Heart left ventricle (tissue), 13 donors: ENCODE data around the gene IGFBP3.

Source experiments
- POLR2A ChIP-seq, 2 donors: fragments of 450-650 bp; IDR thresholded peaks; one replicate each; pipeline ENCODE4 v1.6.1; 2017; ENCODE audit warnings: antibody characterized with exemption in 2 of 2, mild to moderate bottlenecking in 2 of 2, moderate library complexity in 2 of 2
- TF ChIP-seq, protein P1 (sequence below), 12 donors: fragments of 200-600 bp; sonication (generic) in 4 of 12; IDR thresholded peaks; one replicate each; pipeline versions ENCODE4 v1.5.0 to v1.8.0; 2018 to 2022; ENCODE audit warnings: antibody characterized with exemption in 12 of 12, mild to moderate bottlenecking in 5 of 12
- donor health status: ischemic (EF 13 %, LVEDD 7.1; RV severe dilation, severe dysfunction).
- donor health status: DM: no; HTN: yes; CAD: no.
- donor health status: DM: no; HTN: no; CAD: no.
- donor health status: ischemic (EF 25% LVEDD 6.9; RV normal size, moderate dysfunction).
- donor health status: ischemic (EF 25% LVEDD 5.7; RV mildly dilated, moderate dysfunction).
- donor health status: ischemic (EF 35%, LVEDD 5.7; RV mildly dilated, moderate dysfunction).
- donor health status: nonischemic (EF 11% LVEDD 7.7; RV severe dilation, severe dysfunction).
- donor health status: DM: yes; HTN: yes; CAD: no.
- donor health status: PGD.
- donor health status: ischemic (EF 29% LVEDD 5.4; RV normal size, mild dysfunction).
- donor health status: nonischemic (EF 23%, LVEDD 6.1; RV moderate dilation, normal function).

DNA sequence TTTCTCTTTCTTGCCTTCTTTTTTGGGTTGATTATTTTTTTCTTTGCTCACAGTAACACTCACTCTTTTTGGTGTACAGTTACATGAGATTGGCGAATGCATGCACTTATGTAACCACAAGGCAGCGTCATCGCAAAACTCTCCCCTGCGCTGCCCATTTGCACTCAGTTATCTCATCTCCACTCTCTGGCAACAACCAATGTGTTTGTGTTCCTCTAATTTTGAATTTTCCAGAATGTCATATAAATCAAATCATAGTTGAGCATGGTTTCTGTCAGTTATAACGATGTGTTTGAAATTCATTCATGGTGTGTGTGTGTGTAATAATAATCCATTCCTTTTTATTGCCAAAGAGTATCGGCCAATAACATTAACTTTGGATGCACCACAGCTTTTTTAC is 23.0 kb upstream of the IGFBP3 start:
- TF ChIP-seq POLR2A (IDR thresholded peaks at IDR 0.05): no peak
- TF ChIP-seq, protein P1, sequence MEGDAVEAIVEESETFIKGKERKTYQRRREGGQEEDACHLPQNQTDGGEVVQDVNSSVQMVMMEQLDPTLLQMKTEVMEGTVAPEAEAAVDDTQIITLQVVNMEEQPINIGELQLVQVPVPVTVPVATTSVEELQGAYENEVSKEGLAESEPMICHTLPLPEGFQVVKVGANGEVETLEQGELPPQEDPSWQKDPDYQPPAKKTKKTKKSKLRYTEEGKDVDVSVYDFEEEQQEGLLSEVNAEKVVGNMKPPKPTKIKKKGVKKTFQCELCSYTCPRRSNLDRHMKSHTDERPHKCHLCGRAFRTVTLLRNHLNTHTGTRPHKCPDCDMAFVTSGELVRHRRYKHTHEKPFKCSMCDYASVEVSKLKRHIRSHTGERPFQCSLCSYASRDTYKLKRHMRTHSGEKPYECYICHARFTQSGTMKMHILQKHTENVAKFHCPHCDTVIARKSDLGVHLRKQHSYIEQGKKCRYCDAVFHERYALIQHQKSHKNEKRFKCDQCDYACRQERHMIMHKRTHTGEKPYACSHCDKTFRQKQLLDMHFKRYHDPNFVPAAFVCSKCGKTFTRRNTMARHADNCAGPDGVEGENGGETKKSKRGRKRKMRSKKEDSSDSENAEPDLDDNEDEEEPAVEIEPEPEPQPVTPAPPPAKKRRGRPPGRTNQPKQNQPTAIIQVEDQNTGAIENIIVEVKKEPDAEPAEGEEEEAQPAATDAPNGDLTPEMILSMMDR (IDR thresholded peaks at IDR 0.05): no peak
